HL-60 (cell line): ENCODE measurements around the gene C1orf232.

ENCODE experiments used
- POLR2AphosphoS5 ChIP-seq: IDR thresholded peaks from 2 replicates; pipeline ENCODE4 v1.6.1; 2012; ENCODE audit warnings: low read depth
- SPI1 ChIP-seq: IDR thresholded peaks from 2 replicates; pipeline ENCODE4 v1.6.1; 2012; ENCODE audit warnings: low read depth, mild to moderate bottlenecking, borderline replicate concordance
- TF ChIP-seq, protein P1 (sequence below): IDR thresholded peaks from one replicate; pipeline ENCODE4 v1.5.1; 2011; ENCODE audit warnings: low read length, control low read depth, inconsistent platforms; ENCODE audit not compliant: insufficient read depth
- TF ChIP-seq, protein P2 (sequence below): IDR thresholded peaks from 2 replicates; pipeline ENCODE4 v1.6.1; 2012; ENCODE audit warnings: low read depth; ENCODE audit not compliant: insufficient replicate concordance

DNA sequence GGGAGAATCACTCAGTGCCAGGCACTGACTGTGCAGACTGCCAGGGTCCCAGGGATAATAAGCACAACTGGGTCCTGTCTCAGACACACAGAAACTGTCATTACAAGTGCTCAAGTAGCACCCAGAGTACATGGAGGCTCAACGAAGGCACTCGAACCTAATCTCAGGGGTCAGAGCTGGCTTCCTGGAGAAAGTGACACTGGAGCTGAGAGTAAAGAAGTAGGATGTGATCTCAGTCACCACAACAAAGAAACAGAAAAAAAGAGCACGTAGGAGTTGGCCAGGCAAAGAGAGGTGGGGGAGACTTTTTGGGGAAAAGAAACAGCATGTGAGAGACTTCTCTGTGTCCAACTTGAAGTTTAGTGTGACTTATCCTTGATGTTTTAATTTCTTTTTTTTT, 23.0 kb upstream of the C1orf232 start:
- TF ChIP-seq SPI1 = no peak
- TF ChIP-seq, protein P1, sequence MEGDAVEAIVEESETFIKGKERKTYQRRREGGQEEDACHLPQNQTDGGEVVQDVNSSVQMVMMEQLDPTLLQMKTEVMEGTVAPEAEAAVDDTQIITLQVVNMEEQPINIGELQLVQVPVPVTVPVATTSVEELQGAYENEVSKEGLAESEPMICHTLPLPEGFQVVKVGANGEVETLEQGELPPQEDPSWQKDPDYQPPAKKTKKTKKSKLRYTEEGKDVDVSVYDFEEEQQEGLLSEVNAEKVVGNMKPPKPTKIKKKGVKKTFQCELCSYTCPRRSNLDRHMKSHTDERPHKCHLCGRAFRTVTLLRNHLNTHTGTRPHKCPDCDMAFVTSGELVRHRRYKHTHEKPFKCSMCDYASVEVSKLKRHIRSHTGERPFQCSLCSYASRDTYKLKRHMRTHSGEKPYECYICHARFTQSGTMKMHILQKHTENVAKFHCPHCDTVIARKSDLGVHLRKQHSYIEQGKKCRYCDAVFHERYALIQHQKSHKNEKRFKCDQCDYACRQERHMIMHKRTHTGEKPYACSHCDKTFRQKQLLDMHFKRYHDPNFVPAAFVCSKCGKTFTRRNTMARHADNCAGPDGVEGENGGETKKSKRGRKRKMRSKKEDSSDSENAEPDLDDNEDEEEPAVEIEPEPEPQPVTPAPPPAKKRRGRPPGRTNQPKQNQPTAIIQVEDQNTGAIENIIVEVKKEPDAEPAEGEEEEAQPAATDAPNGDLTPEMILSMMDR = no peak
- TF ChIP-seq POLR2AphosphoS5 = no peak
- TF ChIP-seq, protein P2, sequence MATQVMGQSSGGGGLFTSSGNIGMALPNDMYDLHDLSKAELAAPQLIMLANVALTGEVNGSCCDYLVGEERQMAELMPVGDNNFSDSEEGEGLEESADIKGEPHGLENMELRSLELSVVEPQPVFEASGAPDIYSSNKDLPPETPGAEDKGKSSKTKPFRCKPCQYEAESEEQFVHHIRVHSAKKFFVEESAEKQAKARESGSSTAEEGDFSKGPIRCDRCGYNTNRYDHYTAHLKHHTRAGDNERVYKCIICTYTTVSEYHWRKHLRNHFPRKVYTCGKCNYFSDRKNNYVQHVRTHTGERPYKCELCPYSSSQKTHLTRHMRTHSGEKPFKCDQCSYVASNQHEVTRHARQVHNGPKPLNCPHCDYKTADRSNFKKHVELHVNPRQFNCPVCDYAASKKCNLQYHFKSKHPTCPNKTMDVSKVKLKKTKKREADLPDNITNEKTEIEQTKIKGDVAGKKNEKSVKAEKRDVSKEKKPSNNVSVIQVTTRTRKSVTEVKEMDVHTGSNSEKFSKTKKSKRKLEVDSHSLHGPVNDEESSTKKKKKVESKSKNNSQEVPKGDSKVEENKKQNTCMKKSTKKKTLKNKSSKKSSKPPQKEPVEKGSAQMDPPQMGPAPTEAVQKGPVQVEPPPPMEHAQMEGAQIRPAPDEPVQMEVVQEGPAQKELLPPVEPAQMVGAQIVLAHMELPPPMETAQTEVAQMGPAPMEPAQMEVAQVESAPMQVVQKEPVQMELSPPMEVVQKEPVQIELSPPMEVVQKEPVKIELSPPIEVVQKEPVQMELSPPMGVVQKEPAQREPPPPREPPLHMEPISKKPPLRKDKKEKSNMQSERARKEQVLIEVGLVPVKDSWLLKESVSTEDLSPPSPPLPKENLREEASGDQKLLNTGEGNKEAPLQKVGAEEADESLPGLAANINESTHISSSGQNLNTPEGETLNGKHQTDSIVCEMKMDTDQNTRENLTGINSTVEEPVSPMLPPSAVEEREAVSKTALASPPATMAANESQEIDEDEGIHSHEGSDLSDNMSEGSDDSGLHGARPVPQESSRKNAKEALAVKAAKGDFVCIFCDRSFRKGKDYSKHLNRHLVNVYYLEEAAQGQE = no peak
